Loucy (cell line): ENCODE measurements around the gene CCS.
"Not testable (repeated sequence)": the region's sequence is repeated elsewhere in the genome, so short reads cannot be mapped to it uniquely, and the experiment has no call there.

ENCODE experiments used
- H2AFZ ChIP-seq: fragments of 200-600 bp; sonication (generic); 2 replicates; pipeline ENCODE4 v1.6.0; 2016; ENCODE audit warnings: antibody characterized with exemption, mild to moderate bottlenecking, low read length, moderate library complexity
- H3F3A ChIP-seq: fragments of 200-600 bp; 2 replicates; pipeline ENCODE4 v1.6.0; 2016; ENCODE audit warnings: antibody characterized with exemption, low read depth, mild to moderate bottlenecking
- H3K27me3 ChIP-seq: fragments of 200-600 bp; sonication (generic); 2 replicates; pipeline ENCODE4 v1.6.1; 2014; ENCODE audit warnings: low read length, mild to moderate bottlenecking; ENCODE audit not compliant: insufficient read depth, poor library complexity, severe bottlenecking
- H3K36me3 ChIP-seq: fragments of 200-600 bp; sonication (generic); 2 replicates; pipeline ENCODE4 v1.6.1; 2016; ENCODE audit warnings: low read length; ENCODE audit not compliant: insufficient read depth
- H3K4me1 ChIP-seq: fragments of 200-600 bp; sonication (generic); 2 replicates; pipeline ENCODE4 v1.5.1; 2014; ENCODE audit warnings: low read length, mild to moderate bottlenecking; ENCODE audit not compliant: insufficient read depth, poor library complexity, severe bottlenecking
- H3K4me2 ChIP-seq: fragments of 200-600 bp; sonication (generic); 2 replicates; pipeline ENCODE4 v1.6.0; 2014; ENCODE audit warnings: antibody characterized with exemption, low read length, low read depth, mild to moderate bottlenecking; ENCODE audit not compliant: poor library complexity, severe bottlenecking
- H3K4me3 ChIP-seq: fragments of 200-600 bp; sonication (generic); 2 replicates; pipeline ENCODE4 v1.5.1; 2014; ENCODE audit warnings: low read length, mild to moderate bottlenecking, mixed read lengths; ENCODE audit not compliant: poor library complexity, severe bottlenecking
- H3K79me2 ChIP-seq: fragments of 200-600 bp; sonication (generic); 2 replicates; pipeline ENCODE4 v1.6.1; 2014; ENCODE audit warnings: low read length; ENCODE audit not compliant: insufficient read depth
- H3K9ac ChIP-seq: fragments of 200-600 bp; sonication (generic); 2 replicates; pipeline ENCODE4 v1.6.0; 2014; ENCODE audit warnings: mild to moderate bottlenecking, low read depth, low read length, moderate library complexity; ENCODE audit not compliant: poor library complexity, severe bottlenecking
- H3K9me2 ChIP-seq: fragments of 200-600 bp; sonication (generic); replicated peaks from 2 replicates; pipeline ENCODE4 v1.6.1; 2016; ENCODE audit warnings: low read depth, low read length, mixed read lengths
- H3K9me3 ChIP-seq: fragments of 200-600 bp; sonication (generic); 2 replicates; pipeline ENCODE4 v1.6.1; 2014; ENCODE audit warnings: mild to moderate bottlenecking, antibody characterized with exemption, low read length, low read depth; ENCODE audit not compliant: insufficient read depth
- H4K20me1 ChIP-seq: fragments of 200-600 bp; sonication (generic); 2 replicates; pipeline ENCODE4 v1.6.0; 2014; ENCODE audit warnings: antibody characterized with exemption, low read length, mild to moderate bottlenecking; ENCODE audit not compliant: insufficient read depth, poor library complexity, severe bottlenecking
- EZH2phosphoT487 ChIP-seq: fragments of 200-600 bp; IDR thresholded peaks from 2 replicates; pipeline ENCODE4 v1.6.1; 2018; ENCODE audit warnings: antibody characterized with exemption, mild to moderate bottlenecking, moderate library complexity, borderline replicate concordance
- TF ChIP-seq, protein P1 (sequence below): fragments of 200-600 bp; sonication (generic); conservative IDR thresholded peaks from 2 replicates; pipeline ENCODE4 v1.5.1; 2014; ENCODE audit warnings: mild to moderate bottlenecking, antibody characterized with exemption, low read length

Gene CCS

DNA sequence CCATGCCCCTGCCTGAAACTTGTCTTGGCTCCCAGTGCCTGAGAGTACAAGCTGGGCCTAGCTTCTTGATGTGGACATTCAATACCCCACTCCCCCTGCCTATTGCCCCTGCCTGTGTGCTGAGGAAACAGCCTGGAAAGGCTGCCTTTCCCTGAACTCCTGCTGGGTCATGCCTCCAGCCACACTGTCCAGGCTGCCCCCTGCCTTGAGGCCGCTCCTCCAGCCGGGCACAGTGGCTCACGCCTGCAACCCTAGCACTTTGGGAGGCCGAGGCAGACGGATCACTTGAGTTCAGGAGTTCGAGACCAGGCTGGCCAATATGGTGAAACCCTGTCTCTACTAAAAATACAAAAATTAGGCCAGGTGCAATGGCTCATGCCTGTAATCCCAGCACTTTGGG is 10.1 kb downstream of the CCS start:
- Histone ChIP-seq H3K9ac (no peak overlapping the region), H3F3A (no peaks in the 10 kb centered on the region), H3K9me3 (no peaks in the 10 kb centered on the region), H3K4me2 (no peak overlapping the region), H4K20me1 (no peaks in the 10 kb centered on the region), H3K27me3 (no peaks in the 10 kb centered on the region), H2AFZ (no peak overlapping the region), H3K4me3 (no peak overlapping the region), H3K4me1 (no peaks in the 10 kb centered on the region), H3K36me3 (no peaks in the 10 kb centered on the region), H3K9me2 (no peaks in the 10 kb centered on the region), H3K79me2 (no peaks in the 10 kb centered on the region)
- TF ChIP-seq, protein P1, sequence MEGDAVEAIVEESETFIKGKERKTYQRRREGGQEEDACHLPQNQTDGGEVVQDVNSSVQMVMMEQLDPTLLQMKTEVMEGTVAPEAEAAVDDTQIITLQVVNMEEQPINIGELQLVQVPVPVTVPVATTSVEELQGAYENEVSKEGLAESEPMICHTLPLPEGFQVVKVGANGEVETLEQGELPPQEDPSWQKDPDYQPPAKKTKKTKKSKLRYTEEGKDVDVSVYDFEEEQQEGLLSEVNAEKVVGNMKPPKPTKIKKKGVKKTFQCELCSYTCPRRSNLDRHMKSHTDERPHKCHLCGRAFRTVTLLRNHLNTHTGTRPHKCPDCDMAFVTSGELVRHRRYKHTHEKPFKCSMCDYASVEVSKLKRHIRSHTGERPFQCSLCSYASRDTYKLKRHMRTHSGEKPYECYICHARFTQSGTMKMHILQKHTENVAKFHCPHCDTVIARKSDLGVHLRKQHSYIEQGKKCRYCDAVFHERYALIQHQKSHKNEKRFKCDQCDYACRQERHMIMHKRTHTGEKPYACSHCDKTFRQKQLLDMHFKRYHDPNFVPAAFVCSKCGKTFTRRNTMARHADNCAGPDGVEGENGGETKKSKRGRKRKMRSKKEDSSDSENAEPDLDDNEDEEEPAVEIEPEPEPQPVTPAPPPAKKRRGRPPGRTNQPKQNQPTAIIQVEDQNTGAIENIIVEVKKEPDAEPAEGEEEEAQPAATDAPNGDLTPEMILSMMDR = no peak
- no peak for TF ChIP-seq EZH2phosphoT487

- Histone ChIP-seq H3K27me3 (no peaks in the 10 kb centered on the region), H2AFZ (no peak overlapping the region), H4K20me1 (no peaks in the 10 kb centered on the region), H3K36me3 (no peaks in the 10 kb centered on the region), H3K4me1 (no peaks in the 10 kb centered on the region), H3K4me3 (no peak overlapping the region), H3K79me2 (no peaks in the 10 kb centered on the region), H3K9me3 (no peaks in the 10 kb centered on the region), H3K9ac (no peak overlapping the region), H3K4me2 (no peak overlapping the region), H3F3A (no peaks in the 10 kb centered on the region), H3K9me2 (no peaks in the 10 kb centered on the region)
- TF ChIP-seq EZH2phosphoT487 = no peak
- TF ChIP-seq, protein P1 = no peak
These were observed 11.2 kb downstream of the CCS start for GRCh38 chr11:66604155-66604554.

GRCh38 chr11:66606608-66607007 is 13.6 kb downstream of the CCS start:
- not testable (repeated sequence) for H4K20me1 ChIP-seq, H3K36me3 ChIP-seq, H3K4me3 ChIP-seq, H3K79me2 ChIP-seq, H3K9me3 ChIP-seq, H2AFZ ChIP-seq, H3K9ac ChIP-seq, H3K27me3 ChIP-seq, H3K9me2 ChIP-seq, H3K4me2 ChIP-seq, H3F3A ChIP-seq
- H3K4me1 ChIP-seq = peaks cover 12% of the 10 kb centered on the region

GRCh38 chr11:66607126-66607834 is 14.3 kb downstream of the CCS start:
- H3K9me3 ChIP-seq = no peaks in the 10 kb centered on the region
- H3K9me2 ChIP-seq = no peaks in the 10 kb centered on the region
- H3K27me3 ChIP-seq = no peaks in the 10 kb centered on the region
- no peak overlapping the region for H3K4me3 ChIP-seq
- H3F3A ChIP-seq = no peaks in the 10 kb centered on the region
- peaks cover 12% of the 10 kb centered on the region for H3K4me1 ChIP-seq
- H3K36me3 ChIP-seq = no peaks in the 10 kb centered on the region
- TF ChIP-seq, protein P1 = no peak
- TF ChIP-seq EZH2phosphoT487 = no peak
- no peak overlapping the region for H3K4me2 ChIP-seq
- H4K20me1 ChIP-seq = no peaks in the 10 kb centered on the region
- H3K79me2 ChIP-seq = no peaks in the 10 kb centered on the region
- no peak overlapping the region for H3K9ac ChIP-seq
- no peak overlapping the region for H2AFZ ChIP-seq
